ENCODE measurements around the gene WFS1. TPM values are rescaled to one million over a fixed set of nuclear protein-coding genes. Genes with fewer than 3 reads are reported as not detected.

The WFS1 gene
- polyA plus RNA-seq, 1 of the 3 experiments (the other 2 are of a cell fraction) = 18.7 TPM

- no peak overlapping the region for H3K9ac ChIP-seq
- no peak for DNase-seq
- no peak overlapping the region for H3K27ac ChIP-seq (ENCODE audit: low read depth in 2 of 2, low read length in 1 of 2)
- TF ChIP-seq GABPA (IDR thresholded peaks at IDR 0.05; ENCODE audit: low read depth) (no peak), SMC3 (IDR thresholded peaks at IDR 0.05; ENCODE audit: low read depth, low read length) (no peak), EZH2phosphoT487 (IDR thresholded peaks at IDR 0.05; ENCODE audit: borderline replicate concordance, low read depth) (no peak), NRF1 (IDR thresholded peaks at IDR 0.05; ENCODE audit: low read depth, low read length) (no peak), NFIC (IDR thresholded peaks at IDR 0.05; ENCODE audit: borderline replicate concordance) (no peak), MEF2A (IDR thresholded peaks at IDR 0.05; ENCODE audit: borderline replicate concordance, low read depth) (no peak), TEAD4 (IDR thresholded peaks at IDR 0.05; ENCODE audit: borderline replicate concordance, insufficient read depth) (no peak), CHD2 (IDR thresholded peaks at IDR 0.05; ENCODE audit: low read length, partially characterized antibody) (no peak), YY1 (IDR thresholded peaks at IDR 0.05; ENCODE audit: low read depth) (no peak), FOXM1 (IDR thresholded peaks at IDR 0.05; ENCODE audit: low read depth) (no peak)
- TF ChIP-seq, protein P1, sequence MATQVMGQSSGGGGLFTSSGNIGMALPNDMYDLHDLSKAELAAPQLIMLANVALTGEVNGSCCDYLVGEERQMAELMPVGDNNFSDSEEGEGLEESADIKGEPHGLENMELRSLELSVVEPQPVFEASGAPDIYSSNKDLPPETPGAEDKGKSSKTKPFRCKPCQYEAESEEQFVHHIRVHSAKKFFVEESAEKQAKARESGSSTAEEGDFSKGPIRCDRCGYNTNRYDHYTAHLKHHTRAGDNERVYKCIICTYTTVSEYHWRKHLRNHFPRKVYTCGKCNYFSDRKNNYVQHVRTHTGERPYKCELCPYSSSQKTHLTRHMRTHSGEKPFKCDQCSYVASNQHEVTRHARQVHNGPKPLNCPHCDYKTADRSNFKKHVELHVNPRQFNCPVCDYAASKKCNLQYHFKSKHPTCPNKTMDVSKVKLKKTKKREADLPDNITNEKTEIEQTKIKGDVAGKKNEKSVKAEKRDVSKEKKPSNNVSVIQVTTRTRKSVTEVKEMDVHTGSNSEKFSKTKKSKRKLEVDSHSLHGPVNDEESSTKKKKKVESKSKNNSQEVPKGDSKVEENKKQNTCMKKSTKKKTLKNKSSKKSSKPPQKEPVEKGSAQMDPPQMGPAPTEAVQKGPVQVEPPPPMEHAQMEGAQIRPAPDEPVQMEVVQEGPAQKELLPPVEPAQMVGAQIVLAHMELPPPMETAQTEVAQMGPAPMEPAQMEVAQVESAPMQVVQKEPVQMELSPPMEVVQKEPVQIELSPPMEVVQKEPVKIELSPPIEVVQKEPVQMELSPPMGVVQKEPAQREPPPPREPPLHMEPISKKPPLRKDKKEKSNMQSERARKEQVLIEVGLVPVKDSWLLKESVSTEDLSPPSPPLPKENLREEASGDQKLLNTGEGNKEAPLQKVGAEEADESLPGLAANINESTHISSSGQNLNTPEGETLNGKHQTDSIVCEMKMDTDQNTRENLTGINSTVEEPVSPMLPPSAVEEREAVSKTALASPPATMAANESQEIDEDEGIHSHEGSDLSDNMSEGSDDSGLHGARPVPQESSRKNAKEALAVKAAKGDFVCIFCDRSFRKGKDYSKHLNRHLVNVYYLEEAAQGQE (IDR thresholded peaks at IDR 0.05; ENCODE audit: low read depth, low read length) = no peak
- TF ChIP-seq, protein P2, sequence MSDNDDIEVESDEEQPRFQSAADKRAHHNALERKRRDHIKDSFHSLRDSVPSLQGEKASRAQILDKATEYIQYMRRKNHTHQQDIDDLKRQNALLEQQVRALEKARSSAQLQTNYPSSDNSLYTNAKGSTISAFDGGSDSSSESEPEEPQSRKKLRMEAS (IDR thresholded peaks at IDR 0.05; ENCODE audit: low read depth) = no peak
- no peaks in the 10 kb centered on the region for H3K9me3 ChIP-seq
- no peaks in the 10 kb centered on the region for H3F3A ChIP-seq (replicated peaks; ENCODE audit: insufficient read depth)
- no peaks in the 10 kb centered on the region for H3K27me3 ChIP-seq (ENCODE audit: insufficient read depth)
- no peaks in the 10 kb centered on the region for H3K9me2 ChIP-seq
- H3K79me2 ChIP-seq (ENCODE audit: insufficient read depth) = no peaks in the 10 kb centered on the region
- no peak overlapping the region for H2AFZ ChIP-seq (ENCODE audit: low read depth)
- 32% methylated on average over 3 of the region's 3 CpGs for WGBS (ENCODE audit: low lambda C conversion rate)
- no peak overlapping the region for H3K4me2 ChIP-seq
- no peak overlapping the region for H3K4me3 ChIP-seq (ENCODE audit: low read depth in 2 of 2, low read length in 1 of 2)
- POLR2A ChIA-PET = no interaction called here
- CTCF ChIA-PET = interaction anchor here (0.7 to 3.5 kb wide), 8 partner anchors 26 to 227 kb away, joined by 3 to 18 read pairs (median 4); no protein-coding TSS in a partner anchor
- peaks cover 0 to 41% of the 10 kb centered on the region in 2 experiments; a peak in 2 of 4 replicates for H3K4me1 ChIP-seq (ENCODE audit: control insufficient read depth in 1 of 2, insufficient read depth in 2 of 2, low read depth in 1 of 2, low read length in 1 of 2)
- no peaks in the 10 kb centered on the region for H4K20me1 ChIP-seq (ENCODE audit: insufficient read depth)
- H3K36me3 ChIP-seq (replicated peaks in 1 of 2; ENCODE audit: control insufficient read depth in 1 of 2, insufficient read depth in 2 of 2, low read length in 1 of 2) = no peaks in the 10 kb centered on the region
These were observed 44.9 kb upstream of the WFS1 start for GRCh38 chr4:6224735-6225134.

GRCh38 chr4:6225469-6225868, 44.2 kb upstream of the WFS1 start:
- Histone ChIP-seq H3K4me3 (ENCODE audit: low read depth in 2 of 2, low read length in 1 of 2) (no peak overlapping the region), H3K9ac (no peak overlapping the region), H2AFZ (ENCODE audit: low read depth) (no peak overlapping the region), H3K9me2 (no peaks in the 10 kb centered on the region), H3F3A (replicated peaks; ENCODE audit: insufficient read depth) (no peaks in the 10 kb centered on the region), H3K4me1 (ENCODE audit: control insufficient read depth in 1 of 2, insufficient read depth in 2 of 2, low read depth in 1 of 2, low read length in 1 of 2) (peaks cover 0 to 47% of the 10 kb centered on the region in 2 experiments; a peak in 2 of 4 replicates), H3K9me3 (no peaks in the 10 kb centered on the region), H3K4me2 (no peak overlapping the region), H3K27ac (ENCODE audit: low read depth in 2 of 2, low read length in 1 of 2) (no peak overlapping the region), H3K36me3 (replicated peaks in 1 of 2; ENCODE audit: control insufficient read depth in 1 of 2, insufficient read depth in 2 of 2, low read length in 1 of 2) (no peaks in the 10 kb centered on the region), H4K20me1 (ENCODE audit: insufficient read depth) (no peaks in the 10 kb centered on the region), H3K79me2 (ENCODE audit: insufficient read depth) (no peaks in the 10 kb centered on the region), H3K27me3 (ENCODE audit: insufficient read depth) (no peaks in the 10 kb centered on the region)
- TF ChIP-seq RFX5 (IDR thresholded peaks at IDR 0.05; ENCODE audit: low read length) = no peak
- TF ChIP-seq RCOR1 (IDR thresholded peaks at IDR 0.05; ENCODE audit: low read length) = no peak
- TF ChIP-seq, protein P1 (IDR thresholded peaks at IDR 0.05; ENCODE audit: low read depth, low read length) = peak; percentile 91
- TF ChIP-seq RAD21 (IDR thresholded peaks at IDR 0.05; ENCODE audit: low read length) = no peak
- TF ChIP-seq FOSL2 (IDR thresholded peaks at IDR 0.05; ENCODE audit: borderline replicate concordance, low read depth) = no peak
- TF ChIP-seq YY1 (IDR thresholded peaks at IDR 0.05; ENCODE audit: low read depth) = no peak
- ChIA-PET POLR2A (no interaction called here), CTCF (interaction anchor here (1.5 to 3.5 kb wide), 3 partner anchors 25 to 227 kb away, joined by 4 to 18 read pairs (median 14); no protein-coding TSS in a partner anchor)
- no peak for DNase-seq
- WGBS (ENCODE audit: low lambda C conversion rate) = 40% methylated on average over 4 of the region's 7 CpGs
